HL-60 (cell line): Measurements from ENCODE around the gene STAT1.

Source experiments
- DNase-seq, 2 experiments: peaks; one replicate each; pipeline ENCODE4 v3.0.0-alpha.2; 2010 to 2020; ENCODE audit warnings: low read depth in 1 of 2, low spot score in 1 of 2
- H3K27ac ChIP-seq: fragments of 250-450 bp; sonication (Bioruptor Pico); replicated peaks from 2 replicates; pipeline ENCODE4 v1.5.1; 2020; ENCODE audit warnings: mild to moderate bottlenecking, moderate library complexity
- H3K27me3 ChIP-seq: fragments of 250-450 bp; sonication (Bioruptor Pico); 2 replicates; pipeline ENCODE4 v1.5.1; 2021; ENCODE audit warnings: mild to moderate bottlenecking, moderate library complexity; ENCODE audit not compliant: insufficient read depth, poor library complexity, severe bottlenecking
- H3K4me3 ChIP-seq: replicated peaks from 2 replicates; pipeline ENCODE4 v1.5.1; 2011; ENCODE audit warnings: mild to moderate bottlenecking, control low read depth, low read length; ENCODE audit not compliant: insufficient read depth
- CTCF ChIP-seq: IDR thresholded peaks from one replicate; pipeline ENCODE4 v1.5.1; 2011; ENCODE audit warnings: low read length, control low read depth, inconsistent platforms; ENCODE audit not compliant: insufficient read depth
- GABPA ChIP-seq: IDR thresholded peaks from 2 replicates; pipeline ENCODE4 v1.6.1; 2012; ENCODE audit warnings: low read depth
- POLR2AphosphoS5 ChIP-seq: IDR thresholded peaks from 2 replicates; pipeline ENCODE4 v1.6.1; 2012; ENCODE audit warnings: low read depth
- REST ChIP-seq: IDR thresholded peaks from 2 replicates; pipeline ENCODE4 v1.6.1; 2012; ENCODE audit warnings: low read depth; ENCODE audit not compliant: insufficient replicate concordance
- SPI1 ChIP-seq: IDR thresholded peaks from 2 replicates; pipeline ENCODE4 v1.6.1; 2012; ENCODE audit warnings: low read depth, mild to moderate bottlenecking, borderline replicate concordance
- long read RNA-seq: library from polyadenylated mRNA; unstranded; transcript quantifications from one replicate; pipeline ENCODE4 v2.0.0, GENCODE V29; 2020

The STAT1 gene
- long read RNA-seq, full-length matches to known transcripts, result 298 of 368 reads
- long read RNA-seq, partial matches to known transcripts, result 45 of 368 reads
- long read RNA-seq, other reads (novel, unspliced or antisense), result 25 of 368 reads

DNA sequence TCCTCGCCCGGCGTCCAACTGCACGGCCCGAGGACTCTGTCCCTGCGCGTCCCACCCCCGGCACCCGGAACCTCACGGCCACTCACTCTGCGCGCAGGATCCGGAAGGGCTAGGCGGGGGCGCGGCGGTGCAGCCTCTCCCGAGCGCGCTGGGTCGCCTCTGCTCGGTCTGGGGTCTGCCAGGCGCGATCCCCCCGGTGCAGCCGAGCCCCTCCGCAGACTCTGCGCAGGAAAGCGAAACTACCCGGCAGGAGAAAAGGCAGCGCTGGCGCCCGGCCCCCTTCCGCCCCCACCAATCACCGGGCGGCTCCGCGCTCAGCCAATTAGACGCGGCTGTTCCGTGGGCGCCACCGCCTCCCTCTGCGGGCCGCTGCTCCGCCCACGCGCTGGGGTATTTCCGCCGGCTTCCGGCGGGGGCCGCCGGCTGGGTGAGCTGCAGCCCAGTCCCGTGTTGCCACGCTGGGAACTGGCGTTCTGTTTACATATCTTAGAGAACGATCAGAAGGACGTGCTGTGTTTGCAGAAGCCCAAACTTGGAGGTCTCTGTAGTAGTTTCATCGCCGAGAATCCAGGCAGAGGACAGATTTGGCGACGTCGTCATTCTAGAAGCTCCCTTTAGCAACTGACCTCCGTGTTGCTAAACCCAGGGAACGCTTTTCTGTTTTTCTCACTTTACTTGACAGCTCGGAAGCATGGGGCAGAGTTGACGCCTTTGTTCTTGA lies at the start of gene STAT1:
TSS of gene STAT1 (minus strand) at position 240 of the 721 bp plus-strand sequence. CDS start 4,168 bp downstream, outside the sequence.
- peak within 1 kb of the TSS; percentile 91 for H3K27ac ChIP-seq
- peak within 1 kb of the TSS; percentile 94 for H3K4me3 ChIP-seq
- no peaks in the 10 kb centered on the region for H3K27me3 ChIP-seq
- TF ChIP-seq POLR2AphosphoS5, result peak; percentile 74; the same call in 1 of the 2 replicates
- TF ChIP-seq REST, result peak; percentile 66
- TF ChIP-seq GABPA, result peak; percentile 78
- TF ChIP-seq CTCF, result no peak
- no peak for TF ChIP-seq SPI1
- DNase-seq, result peak; percentile 63 to 91

GRCh38 chr2:191063584-191063983 lies 49.6 kb upstream of the STAT1 start:
- no peak for DNase-seq
- TF ChIP-seq SPI1, result no peak
- no peak for TF ChIP-seq POLR2AphosphoS5
- TF ChIP-seq REST, result no peak
- TF ChIP-seq CTCF, result no peak
- H3K4me3 ChIP-seq, result no peak overlapping the region
- no peak overlapping the region for H3K27ac ChIP-seq
- no peaks in the 10 kb centered on the region for H3K27me3 ChIP-seq

GRCh38 chr2:191061381-191061980 lies 47.5 kb upstream of the STAT1 start:
- DNase-seq, result no peak
- Histone ChIP-seq H3K27me3 (no peaks in the 10 kb centered on the region), H3K27ac (no peak overlapping the region), H3K4me3 (no peak overlapping the region)
- TF ChIP-seq CTCF (no peak), SPI1 (no peak), POLR2AphosphoS5 (no peak), REST (no peak), GABPA (no peak)
